ENCODE data around the gene IQCF6. TPM values are rescaled to one million over a fixed set of nuclear protein-coding genes. Genes with fewer than 3 reads are reported as not detected.
"Not testable (repeated sequence)": the region's sequence is repeated elsewhere in the genome, so short reads cannot be mapped to it uniquely, and the experiment has no call there.

IQCF6 gene
- total RNA-seq, 4 donors from 2014 or later, result not detected

DNA sequence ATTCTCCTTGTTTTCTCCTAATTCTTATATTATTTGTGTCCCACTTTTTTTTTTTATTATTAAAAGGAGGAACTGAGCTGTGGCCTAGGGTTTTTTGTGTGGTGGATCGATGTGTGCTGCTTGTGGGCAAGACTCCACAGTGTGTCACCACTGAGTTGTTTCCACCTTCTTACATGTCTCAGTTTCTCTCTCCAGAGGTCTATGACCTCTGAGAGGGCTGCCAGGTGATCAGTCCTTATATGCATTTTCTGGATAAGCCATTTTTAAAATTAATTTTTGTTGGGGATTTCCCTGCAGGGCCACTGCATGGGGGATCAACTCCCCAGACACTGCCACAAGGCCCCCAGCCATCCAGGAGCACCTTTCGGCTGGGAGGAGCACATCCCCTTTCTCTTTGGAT lies 27.8 kb downstream of the IQCF6 start:
- TF ChIP-seq POLR2A (IDR thresholded peaks at IDR 0.05) (no peak), EP300 (IDR thresholded peaks at IDR 0.05) (no peak), POLR2AphosphoS5 (IDR thresholded peaks at IDR 0.05) (no peak)
- TF ChIP-seq, protein P1, sequence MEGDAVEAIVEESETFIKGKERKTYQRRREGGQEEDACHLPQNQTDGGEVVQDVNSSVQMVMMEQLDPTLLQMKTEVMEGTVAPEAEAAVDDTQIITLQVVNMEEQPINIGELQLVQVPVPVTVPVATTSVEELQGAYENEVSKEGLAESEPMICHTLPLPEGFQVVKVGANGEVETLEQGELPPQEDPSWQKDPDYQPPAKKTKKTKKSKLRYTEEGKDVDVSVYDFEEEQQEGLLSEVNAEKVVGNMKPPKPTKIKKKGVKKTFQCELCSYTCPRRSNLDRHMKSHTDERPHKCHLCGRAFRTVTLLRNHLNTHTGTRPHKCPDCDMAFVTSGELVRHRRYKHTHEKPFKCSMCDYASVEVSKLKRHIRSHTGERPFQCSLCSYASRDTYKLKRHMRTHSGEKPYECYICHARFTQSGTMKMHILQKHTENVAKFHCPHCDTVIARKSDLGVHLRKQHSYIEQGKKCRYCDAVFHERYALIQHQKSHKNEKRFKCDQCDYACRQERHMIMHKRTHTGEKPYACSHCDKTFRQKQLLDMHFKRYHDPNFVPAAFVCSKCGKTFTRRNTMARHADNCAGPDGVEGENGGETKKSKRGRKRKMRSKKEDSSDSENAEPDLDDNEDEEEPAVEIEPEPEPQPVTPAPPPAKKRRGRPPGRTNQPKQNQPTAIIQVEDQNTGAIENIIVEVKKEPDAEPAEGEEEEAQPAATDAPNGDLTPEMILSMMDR (IDR thresholded peaks at IDR 0.05), result no peak
- no peak for ATAC-seq
- 60% methylated on average over 1 of the region's 2 CpGs; no CpG with 5 or more reads in 1 of the 2 donors for WGBS, 2 donors (ENCODE audit: low coverage in 1 of 2)

DNA sequence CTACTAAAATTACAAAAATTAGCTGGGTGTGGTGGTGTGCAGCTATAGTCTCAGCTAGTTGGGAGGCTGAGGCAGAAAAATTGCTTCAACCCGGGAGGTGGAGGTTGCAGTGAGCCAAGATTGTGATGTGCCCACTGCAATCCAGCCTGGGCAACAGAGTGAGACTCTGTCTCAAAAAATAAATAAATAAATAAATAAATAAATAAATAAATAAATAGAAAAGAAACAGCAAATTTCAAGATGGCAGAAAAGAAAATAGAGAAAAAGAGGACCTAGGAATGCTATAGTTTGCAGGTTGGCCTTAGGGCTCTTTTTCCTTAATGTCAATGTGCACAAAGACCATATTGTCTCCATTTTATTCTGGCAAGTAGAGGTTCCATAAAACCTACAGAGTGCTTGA lies 28.2 kb downstream of the IQCF6 start:
- no peak overlapping the region for H3K27ac ChIP-seq
- TF ChIP-seq POLR2A (IDR thresholded peaks at IDR 0.05) (no peak), POLR2AphosphoS5 (IDR thresholded peaks at IDR 0.05) (no peak), EP300 (IDR thresholded peaks at IDR 0.05) (no peak)
- TF ChIP-seq, protein P1 (IDR thresholded peaks at IDR 0.05), result no peak
- H3K4me3 ChIP-seq, result no peak overlapping the region
- WGBS, 2 donors (ENCODE audit: low coverage in 1 of 2), result 83% methylated on average over 1 of the region's 1 CpG; no CpG with 5 or more reads in 1 of the 2 donors
- H3K4me1 ChIP-seq, result no peaks in the 10 kb centered on the region
- H3K27me3 ChIP-seq, result peaks cover 6% of the 10 kb centered on the region
- no peaks in the 10 kb centered on the region for H3K36me3 ChIP-seq
- no peak for ATAC-seq
- peaks cover 0 to 11% (median 0%) of the 10 kb centered on the region in 3 donors for H3K9me3 ChIP-seq

More for the DNA sequence above, 27.8 kb downstream of the IQCF6 start:
- H3K36me3 ChIP-seq, result no peaks in the 10 kb centered on the region
- no peaks in the 10 kb centered on the region for H3K4me1 ChIP-seq
- H3K27me3 ChIP-seq, result peaks cover 10% of the 10 kb centered on the region
- H3K9me3 ChIP-seq, result peaks cover 0 to 15% (median 0%) of the 10 kb centered on the region in 3 donors
- H3K4me3 ChIP-seq, result no peak overlapping the region
- H3K27ac ChIP-seq, result no peak overlapping the region

DNA sequence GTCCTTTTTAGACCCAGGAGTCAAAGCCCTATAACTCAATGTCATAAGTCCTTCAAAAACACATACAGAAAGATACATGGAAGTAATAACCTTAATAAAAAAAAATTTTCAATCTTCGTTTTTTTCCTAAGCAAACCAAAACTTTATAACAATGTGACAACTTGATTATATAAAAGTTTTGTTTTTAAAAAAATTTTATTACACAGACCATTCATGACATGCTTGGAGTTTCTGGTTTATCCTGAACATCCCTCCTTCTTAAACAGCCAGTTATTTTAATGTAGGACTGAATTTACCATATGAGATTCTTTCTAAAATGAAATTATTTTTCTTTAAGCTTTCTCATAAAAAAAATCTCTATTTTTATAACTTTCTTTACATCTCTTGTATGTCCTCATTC lies 30.7 kb downstream of the IQCF6 start:
- 27 to 50% methylated on average over 1 of the region's 1 CpG for WGBS, 2 donors (ENCODE audit: low coverage in 1 of 2)

DNA sequence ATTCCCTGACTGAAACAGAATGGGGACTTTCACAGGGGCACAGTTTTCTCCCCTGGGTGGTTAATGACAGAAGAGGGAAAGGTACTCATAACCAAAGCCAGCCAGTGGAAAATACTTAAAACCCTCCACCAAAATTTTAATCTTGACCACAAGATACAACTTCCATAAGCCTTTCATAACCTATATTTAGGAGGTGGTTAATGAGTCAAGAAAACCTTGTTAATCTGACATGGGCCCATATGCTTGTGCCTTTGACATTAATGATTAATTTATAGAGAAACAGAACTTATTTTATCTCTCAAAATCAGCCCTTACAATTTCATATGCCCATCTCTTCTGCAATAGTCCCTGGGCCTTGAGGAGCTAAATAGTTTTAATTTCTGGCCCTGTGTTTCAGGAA lies 31.2 kb downstream of the IQCF6 start:
- peaks cover 0 to 3% (median 0%) of the 10 kb centered on the region in 3 donors for H3K9me3 ChIP-seq
- H3K27me3 ChIP-seq, result no peaks in the 10 kb centered on the region
- ATAC-seq, result no peak
- H3K27ac ChIP-seq, result no peak overlapping the region
- H3K4me1 ChIP-seq, result no peaks in the 10 kb centered on the region
- H3K4me3 ChIP-seq, result no peak overlapping the region
- no peaks in the 10 kb centered on the region for H3K36me3 ChIP-seq
- TF ChIP-seq POLR2AphosphoS5 (IDR thresholded peaks at IDR 0.05), result no peak
- TF ChIP-seq EP300 (IDR thresholded peaks at IDR 0.05), result no peak
- TF ChIP-seq, protein P1 (IDR thresholded peaks at IDR 0.05), result no peak
- TF ChIP-seq POLR2A (IDR thresholded peaks at IDR 0.05), result no peak

More for the DNA sequence above, 30.7 kb downstream of the IQCF6 start:
- no peaks in the 10 kb centered on the region for H3K4me1 ChIP-seq
- H3K36me3 ChIP-seq, result no peaks in the 10 kb centered on the region
- ATAC-seq, result no peak
- no peak overlapping the region for H3K4me3 ChIP-seq
- TF ChIP-seq EP300 (IDR thresholded peaks at IDR 0.05), result no peak
- no peak for TF ChIP-seq POLR2AphosphoS5 (IDR thresholded peaks at IDR 0.05)
- TF ChIP-seq POLR2A (IDR thresholded peaks at IDR 0.05), result no peak
- TF ChIP-seq, protein P1 (IDR thresholded peaks at IDR 0.05), result no peak
- no peaks in the 10 kb centered on the region for H3K27me3 ChIP-seq
- H3K27ac ChIP-seq, result no peak overlapping the region
- H3K9me3 ChIP-seq, result no peaks in the 10 kb centered on the region

DNA sequence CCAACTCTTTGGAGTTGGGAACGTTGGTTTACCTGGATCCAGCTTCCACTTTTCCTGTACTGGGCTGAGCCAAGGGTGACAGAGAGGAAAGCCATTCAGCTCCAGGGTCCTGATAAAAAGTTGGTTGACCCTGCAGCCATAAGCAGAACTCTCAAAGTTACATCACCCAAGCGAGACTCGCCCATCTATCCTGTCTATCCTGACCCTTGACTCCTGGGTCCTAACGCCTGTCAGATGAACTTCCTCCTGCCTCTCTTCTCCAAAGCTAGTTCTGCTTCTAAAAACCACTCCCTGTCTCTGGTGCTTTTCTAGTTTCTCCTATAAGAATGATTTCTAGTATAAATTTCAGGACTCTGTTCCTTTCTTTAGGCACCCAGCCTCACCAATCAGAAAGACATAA lies 36.1 kb downstream of the IQCF6 start:
- H3K4me3 ChIP-seq, ATAC-seq, H3K36me3 ChIP-seq, H3K4me1 ChIP-seq, H3K27ac ChIP-seq, H3K9me3 ChIP-seq: not testable (repeated sequence)
- H3K27me3 ChIP-seq, result peaks cover 16% of the 10 kb centered on the region
- 28 to 60% methylated on average over 1 to 4 of the region's 4 CpGs for WGBS, 2 donors (ENCODE audit: low coverage in 1 of 2)

DNA sequence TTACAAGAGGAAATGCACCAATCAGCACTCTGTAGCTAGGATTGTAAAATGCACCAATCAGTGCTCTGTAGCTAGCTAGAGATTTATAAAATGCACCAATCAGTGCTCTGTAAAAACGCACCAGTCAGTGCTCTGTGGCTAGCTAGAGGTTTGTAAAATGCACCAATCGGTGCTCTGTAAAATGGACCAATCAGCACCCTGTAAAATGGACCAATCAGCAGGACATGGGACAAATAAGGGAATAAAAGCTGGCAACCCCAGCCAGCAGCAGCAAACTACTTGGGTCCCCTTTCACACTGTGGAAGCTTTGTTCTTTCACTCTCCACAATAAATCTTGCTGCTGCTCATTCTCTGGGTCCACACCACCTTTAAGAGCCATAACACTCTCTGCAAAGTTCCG lies 36.7 kb downstream of the IQCF6 start:
- H3K9me3 ChIP-seq, H3K36me3 ChIP-seq, H3K4me1 ChIP-seq, ATAC-seq, H3K27ac ChIP-seq, H3K4me3 ChIP-seq: not testable (repeated sequence)
- WGBS, 2 donors (ENCODE audit: low coverage in 1 of 2), result 85% methylated on average over 3 of the region's 3 CpGs; no CpG with 5 or more reads in 1 of the 2 donors
- H3K27me3 ChIP-seq, result peaks cover 20% of the 10 kb centered on the region

All from gastroesophageal sphincter (tissue), 4 donors.